GM18867 (cell line): Measurements from ENCODE around the gene IQSEC3.
"Not testable (repeated sequence)": the region's sequence is repeated elsewhere in the genome, so short reads cannot be mapped to it uniquely, and the experiment has no call there.

Experiments used
- ATAC-seq: cut with Tn5 transposase; IDR thresholded peaks from one replicate; pipeline ENCODE4 v1.9.1; 2021; ENCODE audit warnings: mild to moderate bottlenecking, moderate library complexity; ENCODE audit not compliant: unreplicated experiment

Gene IQSEC3

DNA sequence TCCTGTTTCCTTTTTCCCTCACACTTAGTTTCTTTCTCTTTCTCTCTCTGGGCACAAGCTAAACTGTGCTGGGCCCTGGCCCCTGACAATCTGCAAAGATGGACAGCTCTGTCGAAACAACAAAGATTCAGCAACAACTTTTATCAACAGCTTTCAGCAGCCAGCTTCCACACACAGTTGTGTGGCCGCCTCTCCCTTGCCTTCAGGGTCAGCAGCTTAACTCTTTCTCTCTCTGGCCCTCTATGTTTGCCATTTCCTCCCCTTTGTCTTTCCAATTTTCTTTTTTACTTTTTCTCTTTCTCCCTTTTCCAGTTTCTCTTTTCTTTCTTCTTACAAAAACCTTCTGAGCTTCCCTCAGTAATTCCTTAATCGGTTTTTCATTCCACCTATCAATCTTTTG lies 43.3 kb downstream of the IQSEC3 start:
- no peak for ATAC-seq

DNA sequence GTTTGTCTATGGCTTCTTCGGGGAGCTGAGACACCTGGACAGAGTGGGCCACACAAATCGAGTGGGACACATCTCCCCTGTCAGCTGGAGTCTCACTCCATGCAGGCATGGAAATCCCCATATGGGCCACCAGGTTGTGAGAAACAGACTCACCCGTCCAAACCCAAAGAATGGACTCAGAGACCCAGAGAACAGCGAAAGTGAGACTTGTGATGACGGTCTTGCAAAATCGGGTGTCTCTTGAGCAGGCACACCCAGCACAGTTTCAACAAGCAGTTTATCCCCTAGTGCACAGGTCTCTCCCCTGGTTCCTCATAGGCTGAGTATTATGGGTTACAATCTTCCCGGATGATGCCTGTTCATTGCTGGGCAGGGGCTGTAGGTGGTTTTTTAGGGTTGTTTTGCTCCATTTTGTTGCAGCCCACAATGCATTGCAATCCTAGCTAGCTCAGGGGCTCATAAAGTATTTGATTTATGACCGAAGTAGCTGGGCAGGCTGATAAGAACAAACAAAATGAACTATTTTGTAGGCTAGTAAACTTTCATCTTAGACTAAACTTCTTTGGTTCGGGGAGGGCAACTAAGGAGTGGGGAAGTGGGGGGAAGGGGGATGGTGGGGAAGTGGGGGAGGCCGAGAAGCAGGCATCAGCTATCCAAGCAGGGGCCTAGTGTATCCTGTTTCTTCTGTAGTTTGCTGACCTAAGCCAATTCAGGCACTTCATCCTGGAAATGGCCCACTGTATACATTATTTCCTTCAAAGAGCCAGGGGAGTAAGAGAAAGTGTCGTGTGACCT lies 45.3 kb downstream of the IQSEC3 start:
- ATAC-seq = no peak

GRCh38 chr12:113347-113746 lies 46.8 kb downstream of the IQSEC3 start:
- ATAC-seq = no peak

DNA sequence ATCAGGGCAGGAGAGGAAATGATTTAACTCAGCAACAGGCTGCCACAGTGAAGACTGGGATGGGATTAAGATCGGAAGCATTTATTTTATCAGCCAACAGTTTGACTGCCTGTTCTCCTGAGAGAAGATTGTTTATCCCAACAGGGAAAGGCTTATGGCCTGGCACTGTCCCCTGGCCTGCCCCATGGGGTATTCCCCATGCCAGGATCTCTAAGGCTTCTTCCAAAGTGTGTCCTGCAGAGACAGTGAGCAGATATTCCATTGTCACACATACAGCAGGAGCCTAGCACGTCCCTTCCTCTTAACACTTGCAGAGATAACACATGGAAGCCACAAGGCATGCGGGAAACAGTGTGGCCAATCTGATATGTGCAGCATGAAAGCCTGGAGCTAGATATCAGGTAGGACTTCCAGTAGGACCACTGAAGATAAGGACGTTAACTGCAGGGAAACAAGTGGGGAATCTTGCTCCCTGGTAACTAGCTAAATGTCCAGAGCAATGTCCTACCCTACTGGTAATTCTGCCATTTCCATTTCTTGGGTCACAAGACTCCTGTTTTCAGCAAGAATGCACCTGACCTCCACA lies 48.2 kb downstream of the IQSEC3 start:
- ATAC-seq = no peak

DNA sequence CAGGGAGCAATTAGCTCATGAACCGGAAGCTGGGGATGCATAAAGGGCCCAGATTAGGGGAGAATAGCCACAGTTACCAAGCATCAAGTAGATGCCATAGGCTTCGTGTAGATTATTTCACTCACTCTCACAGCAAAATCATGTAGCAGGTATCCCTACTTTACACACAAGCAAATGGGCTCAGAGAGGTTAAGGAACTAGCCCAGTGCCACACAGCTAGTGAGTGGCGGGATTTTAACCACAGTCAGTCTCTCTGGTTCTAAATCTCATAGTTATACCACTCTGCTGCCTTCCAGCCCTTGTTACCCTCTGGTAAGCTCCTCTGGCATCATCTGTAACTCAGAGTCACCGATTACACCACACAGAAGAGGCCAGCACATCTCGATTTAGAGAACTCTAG lies 49.0 kb downstream of the IQSEC3 start:
- no peak for ATAC-seq

DNA sequence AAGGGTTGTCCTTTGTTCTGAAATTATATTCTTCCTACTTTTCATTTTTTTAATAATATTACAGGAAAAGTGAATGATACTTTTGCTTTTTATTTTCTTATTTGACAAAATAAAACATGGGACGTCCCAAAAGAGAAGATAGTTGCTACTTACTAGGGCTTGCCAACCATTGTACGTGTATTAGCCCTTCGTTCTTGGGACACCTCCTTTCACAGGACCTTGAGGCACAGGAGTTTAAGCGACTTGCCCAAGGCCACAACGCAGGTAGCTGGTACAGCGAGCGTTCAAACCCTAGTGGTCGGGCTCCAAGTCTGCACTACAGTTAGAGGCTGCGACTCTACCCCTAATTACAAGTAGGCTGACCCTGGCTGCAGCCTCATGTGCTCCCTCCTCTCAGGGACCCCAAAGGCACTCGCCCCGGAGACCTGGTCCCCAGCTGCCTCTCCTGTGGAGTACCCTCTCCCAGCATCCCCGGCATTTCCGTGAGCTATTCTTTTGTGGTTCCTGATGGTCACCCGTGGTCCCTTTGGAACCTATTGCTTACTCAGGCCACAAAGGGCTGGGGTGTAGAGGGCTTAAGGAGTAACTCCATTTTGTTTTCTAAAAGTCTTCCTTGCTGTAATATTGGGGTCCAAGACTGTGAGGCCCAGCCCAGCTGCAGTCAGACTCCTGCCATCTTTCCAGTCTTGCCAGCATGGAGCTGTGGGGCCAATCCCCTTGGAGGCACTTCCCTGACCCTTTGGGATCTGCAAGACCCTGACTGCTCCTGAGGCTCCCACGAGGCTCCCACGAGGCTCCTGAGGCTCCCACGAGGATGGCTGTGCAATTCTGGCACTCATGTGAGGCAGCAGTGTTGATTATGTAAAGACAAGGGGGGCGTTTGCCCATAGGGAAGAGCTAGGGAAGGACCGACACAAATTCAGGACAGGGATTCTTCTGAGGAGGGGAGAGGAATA lies 49.7 kb downstream of the IQSEC3 start:
- no peak for ATAC-seq

- no peak for ATAC-seq
Measured at GRCh38 chr12:117311-117710, 50.7 kb downstream of the IQSEC3 start.

- no peak for ATAC-seq
Measured at GRCh38 chr12:117816-118345, 51.3 kb downstream of the IQSEC3 start.

GRCh38 chr12:118591-118990 lies 52.0 kb downstream of the IQSEC3 start:
- no peak for ATAC-seq

DNA sequence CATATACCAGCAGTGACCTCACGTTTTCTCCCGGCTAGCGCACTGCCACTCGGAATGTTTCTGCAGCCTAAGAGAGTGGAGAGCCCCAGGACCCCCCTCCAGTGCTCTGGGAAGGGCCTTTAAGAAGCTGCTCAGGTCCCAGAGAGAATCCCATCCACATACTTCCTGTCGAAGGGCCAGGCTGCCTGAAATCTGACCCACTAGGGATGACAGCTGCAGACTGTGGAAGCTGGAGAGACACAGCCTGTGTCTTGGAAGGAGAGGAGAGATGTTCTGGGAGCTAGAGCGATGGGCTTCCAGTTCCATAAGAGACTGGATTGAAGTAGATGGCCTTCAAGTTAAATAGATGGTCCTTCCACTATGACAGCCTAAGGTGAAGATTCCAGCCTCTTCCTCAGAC lies 54.4 kb downstream of the IQSEC3 start:
- ATAC-seq = no peak

- no peak for ATAC-seq
Measured at GRCh38 chr12:121647-122046, 55.1 kb downstream of the IQSEC3 start.

GRCh38 chr12:125075-125474 lies 58.5 kb downstream of the IQSEC3 start:
- no peak for ATAC-seq

- ATAC-seq = no peak
Measured at GRCh38 chr12:125566-125965, 59.0 kb downstream of the IQSEC3 start.

- ATAC-seq = no peak
Measured at GRCh38 chr12:128079-128478, 61.5 kb downstream of the IQSEC3 start.

DNA sequence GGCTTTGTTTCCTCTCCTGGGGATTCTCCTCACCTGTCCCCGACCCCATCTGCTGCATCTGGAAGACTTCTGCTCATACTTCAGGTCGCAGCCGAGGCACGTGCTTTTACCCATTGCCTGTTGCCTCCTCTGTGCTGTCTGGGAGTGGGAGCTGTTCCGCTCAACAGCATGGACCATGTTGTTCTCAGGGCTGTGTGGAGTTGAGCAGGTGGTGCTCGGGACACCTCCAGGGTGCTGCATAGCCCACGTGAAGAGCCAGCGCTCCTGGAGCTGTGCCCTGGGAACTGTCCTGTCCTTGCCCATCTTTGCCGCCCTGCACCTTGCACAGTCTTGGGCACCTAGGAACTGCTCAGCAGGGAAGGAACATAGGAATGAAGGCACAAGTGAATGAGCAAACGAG lies 62.4 kb downstream of the IQSEC3 start:
- no peak for ATAC-seq

DNA sequence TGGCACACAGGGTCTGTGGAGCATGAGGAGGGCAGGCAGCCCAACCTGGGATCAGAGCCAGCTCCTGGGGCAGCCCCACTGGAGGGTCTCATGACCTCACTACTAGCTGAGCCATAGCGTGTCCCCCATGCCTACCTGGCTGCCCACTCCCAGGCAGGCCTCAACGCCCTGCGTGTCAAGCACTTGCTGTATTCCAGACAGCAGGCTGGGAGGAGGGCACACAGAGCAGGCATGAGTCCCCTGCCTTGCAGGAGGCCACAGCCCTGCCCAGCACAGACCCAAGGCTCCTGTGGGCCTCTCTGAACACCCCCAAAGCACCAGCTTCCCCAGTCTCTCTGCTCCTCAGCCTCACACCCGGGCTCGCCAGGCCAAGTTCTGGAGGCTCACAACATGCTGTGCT lies 64.0 kb downstream of the IQSEC3 start:
- ATAC-seq = no peak

GRCh38 chr12:131008-131407 lies 64.4 kb downstream of the IQSEC3 start:
- no peak for ATAC-seq

DNA sequence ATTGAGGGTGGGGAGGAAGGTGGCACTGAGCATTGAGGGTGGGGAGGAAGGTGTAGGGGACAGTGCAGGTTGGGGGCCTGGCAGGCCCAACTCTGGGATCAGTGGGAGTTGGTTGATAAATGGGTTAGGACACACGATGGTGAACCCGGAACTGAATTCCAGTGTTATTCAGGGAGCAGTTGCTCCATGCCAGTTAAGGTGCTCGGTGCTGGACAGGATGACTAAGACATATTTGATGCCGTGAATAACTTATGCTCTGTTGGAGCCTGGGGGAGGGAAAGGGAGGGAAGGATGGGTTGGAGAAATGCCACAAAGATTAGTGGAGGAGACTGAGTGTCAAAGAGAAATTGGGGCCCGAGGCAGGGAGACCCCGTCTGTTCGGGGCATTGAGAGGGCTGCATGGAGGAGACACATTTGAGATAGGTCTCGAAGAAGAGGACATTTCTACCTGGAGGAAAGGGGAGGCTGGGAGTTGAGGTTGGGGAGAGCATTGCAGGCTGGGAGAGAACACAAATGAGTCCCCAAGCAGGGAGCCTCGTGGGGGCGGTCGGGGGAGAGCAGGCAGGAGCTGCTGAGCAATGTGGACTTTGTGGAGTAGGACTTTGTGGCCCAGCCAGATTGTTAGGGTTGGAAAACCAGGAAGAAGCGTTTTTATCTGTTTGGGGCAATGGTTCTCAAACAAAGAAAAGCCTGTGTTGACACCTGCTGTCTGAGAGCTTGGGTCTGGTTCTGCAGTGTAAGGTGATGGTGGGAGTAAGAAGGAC lies 65.3 kb downstream of the IQSEC3 start:
- ATAC-seq = no peak

DNA sequence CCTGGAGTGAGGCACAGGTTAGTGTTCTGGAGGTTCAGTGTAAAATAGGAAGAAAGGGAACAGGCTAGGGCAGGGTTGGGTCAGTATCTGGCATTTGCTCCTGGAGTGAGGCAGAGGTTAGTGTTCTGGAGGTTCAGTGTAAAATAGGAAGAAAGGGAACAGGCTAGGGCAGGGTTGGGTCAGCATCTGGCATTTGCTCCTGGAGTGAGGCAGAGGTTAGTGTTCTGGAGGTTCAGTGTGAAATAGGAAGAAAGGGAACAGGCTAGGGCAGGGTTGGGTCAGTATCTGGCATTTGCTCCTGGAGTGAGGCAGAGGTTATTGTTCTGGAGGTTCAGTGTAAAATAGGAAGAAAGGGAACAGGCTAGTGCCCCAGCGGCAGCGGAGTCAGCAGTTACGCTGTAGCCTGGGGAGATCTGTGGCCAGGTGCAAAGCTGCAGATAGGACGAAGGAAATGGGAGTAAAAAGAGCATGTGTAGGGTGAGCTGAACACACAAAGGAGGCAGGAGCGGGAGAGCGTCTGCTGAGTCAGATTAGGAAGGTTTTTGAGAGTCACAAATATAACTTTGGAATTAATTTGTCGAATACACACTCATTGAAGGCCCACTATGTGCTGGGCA lies 67.2 kb downstream of the IQSEC3 start:
- not testable (repeated sequence) for ATAC-seq

GRCh38 chr12:135138-135537 lies 68.6 kb downstream of the IQSEC3 start:
- ATAC-seq = no peak
